ENCODE measurements around the gene FGD1. TPM values are rescaled to one million over a fixed set of nuclear protein-coding genes. Genes with fewer than 3 reads are reported as not detected.

Gene FGD1
- total RNA-seq, 1 experiment from 2014 or later, result 19.2 TPM

DNA sequence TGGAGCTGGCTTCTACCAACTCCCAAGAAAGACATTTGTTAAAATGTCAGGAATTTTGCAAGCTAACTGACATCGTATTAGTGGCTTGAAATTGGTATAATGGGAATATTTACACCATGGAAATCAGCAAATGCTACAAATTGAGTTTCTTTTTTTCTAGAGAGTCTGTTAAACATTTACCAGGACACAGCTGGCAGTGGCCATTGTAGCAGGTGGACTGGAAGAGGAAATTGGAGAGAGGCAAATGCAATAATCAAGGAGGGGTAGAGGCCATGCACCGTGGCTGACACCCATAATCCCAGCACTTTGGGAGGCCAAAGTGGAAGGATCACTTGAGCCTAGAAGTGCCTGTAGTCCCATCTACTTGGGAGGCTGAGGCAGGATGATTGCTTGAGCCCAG, 88.8 kb downstream of the FGD1 start:
- WGBS (ENCODE audit: extremely low coverage, insufficient read length, low lambda C conversion rate), result no CpG with 5 or more reads among the region's 2 CpGs
- Histone ChIP-seq H3K9ac (ENCODE audit: extremely low read depth, insufficient read length, low read length) (no peak overlapping the region), H3K79me1 (ENCODE audit: insufficient read depth, low read depth, low read length, poor library complexity, severe bottlenecking) (no peaks in the 10 kb centered on the region), H3K23me2 (ENCODE audit: insufficient read length, low read depth, low read length, poor library complexity, severe bottlenecking) (no peaks in the 10 kb centered on the region), H2BK15ac (ENCODE audit: low read depth, low read length) (no peak overlapping the region), H2BK120ac (ENCODE audit: low read depth, low read length, poor library complexity, severe bottlenecking) (no peak overlapping the region), H3K56ac (ENCODE audit: insufficient read length, low read depth, low read length) (no peak overlapping the region), H4K91ac (ENCODE audit: insufficient read length, low read depth, low read length) (no peak overlapping the region), H4K8ac (replicated peaks; ENCODE audit: insufficient read length, low read depth, low read length) (no peak overlapping the region), H4K5ac (ENCODE audit: insufficient read length, low read depth, low read length) (no peak overlapping the region), H3K4me1 (ENCODE audit: insufficient read depth, low read length) (no peaks in the 10 kb centered on the region), H2BK20ac (ENCODE audit: low read depth, low read length, poor library complexity, severe bottlenecking) (no peak overlapping the region), H2BK5ac (ENCODE audit: insufficient read length, low read length) (no peak overlapping the region), H3K18ac (ENCODE audit: insufficient read length, low read depth, low read length) (no peak overlapping the region), H3K27ac (ENCODE audit: insufficient read length, low read depth, low read length) (no peak overlapping the region), H3T11ph (ENCODE audit: low read length) (no peak overlapping the region), H3K9me3 (ENCODE audit: control insufficient read depth, low read depth, low read length) (peaks cover 9% of the 10 kb centered on the region), H2AK5ac (ENCODE audit: insufficient read length, low read length) (no peak overlapping the region), H2AFZ (ENCODE audit: low read length) (no peak overlapping the region), H3K4me2 (ENCODE audit: insufficient read depth, insufficient read length, low read length) (no peak overlapping the region), H3K79me2 (ENCODE audit: insufficient read depth, low read length) (no peaks in the 10 kb centered on the region), H2BK12ac (ENCODE audit: insufficient read length, low read depth, low read length) (no peak overlapping the region), H3K23ac (ENCODE audit: insufficient read length, low read depth, low read length) (no peak overlapping the region), H3K14ac (ENCODE audit: insufficient read depth, low read length) (no peak overlapping the region), H3K4ac (ENCODE audit: low read depth, low read length) (no peak overlapping the region), H3K27me3 (ENCODE audit: insufficient read depth, low read length) (no peaks in the 10 kb centered on the region), H4K20me1 (ENCODE audit: control insufficient read depth, insufficient read depth, insufficient read length) (no peaks in the 10 kb centered on the region)
- Mint-ChIP-seq H3K36me3 (ENCODE audit: insufficient read depth in 1 of 3, low read depth in 3 of 3) (peaks cover 0 to 2% (median 0%) of the 10 kb centered on the region in 3 experiments; a peak in 3 of 7 replicates), H3K9me3 (peaks cover 62 to 63% of the 10 kb centered on the region in 2 experiments), H3K27ac (no peak overlapping the region), H3K4me3 (no peak overlapping the region), H3K4me1 (no peaks in the 10 kb centered on the region), H3K27me3 (ENCODE audit: low read depth) (peaks cover 2% of the 10 kb centered on the region)
- no peak for DNase-seq
- TF ChIP-seq CTCF (conservative IDR thresholded peaks at IDR 0.05), result no peak
